Activated CD8-positive, alpha-beta memory T cell treated with anti-CD3 and anti-CD28 coated beads, Interleukin-2, amount 10 ng/mL, durations not matched to agents 7 days and 5 days (primary cell): ENCODE measurements around the gene NEURL3. TPM values are rescaled to one million over a fixed set of nuclear protein-coding genes. Genes with fewer than 3 reads are reported as not detected.

Experiments used
- ATAC-seq: fragments of 150-1000 bp; cut with Tn5 transposase; one replicate; pipeline ENCODE4 v1.10.0; 2021; ENCODE audit warnings: moderate library complexity
- CTCF ChIA-PET: fragments of 350-600 bp; sonication (Branson Sonifier 250); formaldehyde crosslinking; loops from one replicate; lab custom pipeline; 2021; ENCODE audit warnings: antibody characterized with exemption; lab: Charles Lee
- DNase-seq: peaks from one replicate; pipeline ENCODE4 v3.0.0-alpha.2; 2020
- H3K27ac Mint-ChIP-seq: one replicate; pipeline ENCODE4 v1.8.0; 2021; ENCODE audit warnings: mild to moderate bottlenecking, mixed read lengths
- H3K27me3 Mint-ChIP-seq: one replicate; pipeline ENCODE4 v1.8.0; 2021; ENCODE audit warnings: mixed read lengths
- H3K36me3 Mint-ChIP-seq: one replicate; pipeline ENCODE4 v1.8.0; 2021; ENCODE audit warnings: mild to moderate bottlenecking, mixed read lengths
- H3K4me1 Mint-ChIP-seq: one replicate; pipeline ENCODE4 v1.8.0; 2021; ENCODE audit warnings: mixed read lengths
- H3K4me3 Mint-ChIP-seq: one replicate; pipeline ENCODE4 v1.8.0; 2021; ENCODE audit warnings: mild to moderate bottlenecking, moderate library complexity, mixed read lengths
- H3K9me3 Mint-ChIP-seq: one replicate; pipeline ENCODE4 v1.8.0; 2022; ENCODE audit warnings: low read depth, mixed read lengths
- total RNA-seq, 2 experiments: library from RNA; stranded (reverse); gene quantifications; one replicate each; pipeline ENCODE4 v1.2.3, GENCODE V29; 2021

Gene NEURL3
- total RNA-seq, 2 experiments from 2014 or later, result 0.38 to 0.52 TPM

- DNase-seq (no peak), ATAC-seq (no peak)
- CTCF ChIA-PET, result interaction anchor here (1.4 to 5.5 kb wide), 3 partner anchors 8 to 33 kb away, joined by 3 to 31 read pairs (median 21); no protein-coding TSS in a partner anchor
- Mint-ChIP-seq H3K27ac (no peak overlapping the region), H3K4me3 (no peak overlapping the region), H3K9me3 (peaks cover 10% of the 10 kb centered on the region), H3K27me3 (no peaks in the 10 kb centered on the region), H3K4me1 (peaks cover 53% of the 10 kb centered on the region), H3K36me3 (peaks cover 13% of the 10 kb centered on the region)
Measured at GRCh38 chr2:96521219-96521618, 16.1 kb upstream of the NEURL3 start.

GRCh38 chr2:96520697-96521096 lies 15.5 kb upstream of the NEURL3 start:
- DNase-seq (no peak), ATAC-seq (no peak)
- H3K9me3 Mint-ChIP-seq, result peaks cover 15% of the 10 kb centered on the region
- CTCF ChIA-PET, result interaction anchor here (1.4 to 5.5 kb wide), 3 partner anchors 8 to 34 kb away, joined by 3 to 31 read pairs (median 21); no protein-coding TSS in a partner anchor
- no peaks in the 10 kb centered on the region for H3K27me3 Mint-ChIP-seq
- H3K27ac Mint-ChIP-seq, result no peak overlapping the region
- H3K4me3 Mint-ChIP-seq, result no peak overlapping the region
- H3K36me3 Mint-ChIP-seq, result peaks cover 17% of the 10 kb centered on the region
- peaks cover 47% of the 10 kb centered on the region for H3K4me1 Mint-ChIP-seq

DNA sequence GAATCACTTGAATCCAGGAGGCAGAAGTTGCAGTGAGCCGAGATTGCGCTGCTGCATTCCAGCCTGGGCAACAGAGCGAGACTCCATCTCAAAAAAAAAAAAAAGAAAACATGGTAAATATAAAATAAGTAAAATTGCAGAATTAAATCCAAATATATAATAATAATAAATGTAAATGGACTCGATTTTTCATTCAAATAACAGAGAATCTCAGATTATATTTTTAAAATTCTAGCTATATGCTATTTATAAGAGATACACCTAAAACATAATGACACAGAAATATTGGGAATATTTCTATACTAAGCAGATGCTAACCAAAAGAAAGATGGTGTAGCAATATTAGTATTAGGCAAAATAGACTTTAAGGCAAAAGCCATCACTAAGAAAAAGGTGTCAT lies 15.1 kb upstream of the NEURL3 start:
- Mint-ChIP-seq H3K4me3 (no peak overlapping the region), H3K27me3 (no peaks in the 10 kb centered on the region), H3K36me3 (peaks cover 17% of the 10 kb centered on the region), H3K4me1 (peaks cover 43% of the 10 kb centered on the region), H3K9me3 (peaks cover 15% of the 10 kb centered on the region), H3K27ac (no peak overlapping the region)
- DNase-seq (no peak), ATAC-seq (no peak)
- CTCF ChIA-PET, result interaction anchor here (1.4 to 5.5 kb wide), 3 partner anchors 7 to 34 kb away, joined by 3 to 31 read pairs (median 21); no protein-coding TSS in a partner anchor

DNA sequence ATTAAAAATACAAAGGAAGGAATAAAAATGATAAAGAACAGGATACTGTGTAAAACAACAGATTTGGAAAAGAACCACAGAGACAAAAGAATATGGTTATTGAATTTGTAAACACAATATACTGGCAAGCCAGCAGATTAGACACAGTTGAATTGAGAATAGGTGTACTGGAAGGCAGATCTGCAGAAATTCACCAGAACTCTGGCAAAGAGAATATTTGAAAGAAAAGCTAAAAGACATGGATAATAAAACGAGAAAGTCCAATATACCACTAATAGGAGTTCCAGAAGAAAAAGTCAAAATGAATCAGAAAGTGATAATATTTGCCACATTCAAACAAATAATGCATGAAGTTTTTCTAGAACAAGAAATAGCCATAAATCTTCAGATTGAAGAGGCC lies 11.9 kb upstream of the NEURL3 start:
- Mint-ChIP-seq H3K9me3 (peaks cover 15% of the 10 kb centered on the region), H3K27ac (no peak overlapping the region), H3K4me1 (peaks cover 13% of the 10 kb centered on the region), H3K27me3 (no peaks in the 10 kb centered on the region), H3K4me3 (no peak overlapping the region), H3K36me3 (peaks cover 19% of the 10 kb centered on the region)
- CTCF ChIA-PET, result interaction anchor here (0.9 to 9.7 kb wide), 5 partner anchors 8 to 109 kb away, joined by 3 to 85 read pairs (median 8); no protein-coding TSS in a partner anchor
- DNase-seq, result no peak
- no peak for ATAC-seq

GRCh38 chr2:96514521-96514920 lies 9.4 kb upstream of the NEURL3 start:
- ATAC-seq, result no peak
- Mint-ChIP-seq H3K36me3 (peaks cover 19% of the 10 kb centered on the region), H3K27me3 (no peaks in the 10 kb centered on the region)

DNA sequence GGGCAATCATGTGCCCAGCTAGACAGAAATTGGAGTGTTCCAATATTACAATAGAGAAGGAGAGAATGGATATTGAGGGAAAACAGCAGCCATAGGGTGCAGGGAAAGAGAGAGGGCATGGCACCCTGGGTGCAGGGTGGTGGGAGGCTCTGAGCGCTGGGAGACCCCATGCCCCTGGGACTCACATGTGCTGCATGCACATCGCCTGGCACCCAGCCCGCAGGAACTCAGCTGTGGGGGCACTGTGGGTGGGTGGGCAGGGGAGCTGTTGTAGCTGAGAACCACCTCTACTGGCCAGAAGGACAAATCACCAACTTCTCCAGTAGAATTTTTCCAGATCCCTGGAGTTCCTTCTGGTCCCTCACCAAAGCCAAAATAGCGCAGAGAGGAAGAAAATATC lies 7.2 kb upstream of the NEURL3 start:
- Mint-ChIP-seq H3K4me1 (peaks cover 12% of the 10 kb centered on the region), H3K9me3 (peaks cover 12% of the 10 kb centered on the region), H3K36me3 (peaks cover 14% of the 10 kb centered on the region), H3K27ac (no peak overlapping the region), H3K4me3 (no peak overlapping the region), H3K27me3 (no peaks in the 10 kb centered on the region)
- DNase-seq (no peak), ATAC-seq (no peak)
- CTCF ChIA-PET, result interaction anchor here (0.7 to 9.7 kb wide), 7 partner anchors 9 to 304 kb away, joined by 3 to 85 read pairs (median 4); partner anchors contain the start of gene CNNM3

More at GRCh38 chr2:96514521-96514920, 9.4 kb upstream of the NEURL3 start:
- H3K4me1 Mint-ChIP-seq, result no peaks in the 10 kb centered on the region
- CTCF ChIA-PET, result interaction anchor here (0.9 to 9.7 kb wide), 3 partner anchors 10 to 107 kb away, joined by 3 to 85 read pairs (median 3); no protein-coding TSS in a partner anchor
- H3K27ac Mint-ChIP-seq, result no peak overlapping the region
- H3K9me3 Mint-ChIP-seq, result peaks cover 15% of the 10 kb centered on the region
- no peak for DNase-seq
- no peak overlapping the region for H3K4me3 Mint-ChIP-seq

DNA sequence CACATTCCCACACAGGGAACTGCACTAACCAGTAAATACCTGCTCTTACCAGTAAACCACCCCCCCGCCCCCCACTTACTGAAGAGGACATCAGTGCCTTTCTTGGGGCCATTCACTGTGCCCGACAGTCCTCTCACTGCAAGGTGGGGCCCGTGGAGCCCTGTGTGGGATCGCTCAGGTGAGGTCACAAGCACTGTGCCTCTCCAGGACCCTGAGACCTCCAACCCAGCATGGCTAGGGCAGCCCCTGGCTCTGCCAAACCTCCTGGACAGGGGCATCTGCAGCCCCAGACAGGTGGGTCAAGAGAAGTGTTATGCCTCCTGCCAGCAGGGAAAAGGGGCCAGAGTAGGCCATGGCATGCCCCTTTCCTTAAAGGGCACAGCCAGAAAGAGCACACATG lies 6.7 kb upstream of the NEURL3 start:
- no peak overlapping the region for H3K27ac Mint-ChIP-seq
- ATAC-seq, result no peak
- peaks cover 8% of the 10 kb centered on the region for H3K9me3 Mint-ChIP-seq
- no peak for DNase-seq
- peaks cover 16% of the 10 kb centered on the region for H3K4me1 Mint-ChIP-seq
- peaks cover 10% of the 10 kb centered on the region for H3K36me3 Mint-ChIP-seq
- H3K4me3 Mint-ChIP-seq, result no peak overlapping the region
- CTCF ChIA-PET, result interaction anchor here (7.3 to 9.7 kb wide), 2 partner anchors 42 to 104 kb away, joined by 85 to 157 read pairs; no protein-coding TSS in a partner anchor
- no peaks in the 10 kb centered on the region for H3K27me3 Mint-ChIP-seq

DNA sequence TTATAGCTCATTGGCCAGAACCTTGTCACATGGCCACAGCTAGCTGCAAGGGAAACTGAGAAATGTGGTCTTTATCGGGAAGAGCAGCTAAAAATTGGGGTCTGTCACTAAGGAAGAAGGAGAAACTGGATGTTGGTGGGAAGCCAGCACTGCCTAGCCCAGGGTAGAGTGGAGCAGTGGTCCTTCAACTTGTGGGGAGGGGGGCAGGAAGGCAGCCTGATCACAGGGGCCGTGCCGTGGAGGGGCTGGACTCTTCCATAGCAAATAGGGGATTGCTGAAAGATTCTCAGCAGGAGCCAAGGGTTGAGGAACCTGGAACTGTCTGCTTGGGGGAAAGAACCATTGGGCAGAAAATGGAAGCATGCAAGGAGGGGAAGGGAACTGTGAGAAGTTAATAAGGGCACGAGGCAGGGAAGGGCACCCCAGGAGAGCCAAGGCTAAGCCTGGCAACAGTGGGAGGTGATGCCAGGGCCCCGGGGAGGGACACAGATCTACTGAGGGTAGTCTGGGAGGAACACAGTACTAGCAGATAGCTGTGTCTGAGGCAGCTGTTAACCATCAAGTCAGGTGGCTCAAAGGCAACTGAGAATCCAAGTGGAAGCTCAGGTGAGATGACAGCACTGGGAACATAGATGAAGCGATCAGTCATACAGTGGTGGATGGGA lies 5.9 kb upstream of the NEURL3 start:
- peaks cover 5% of the 10 kb centered on the region for H3K36me3 Mint-ChIP-seq
- ATAC-seq, result no peak
- peaks cover 17% of the 10 kb centered on the region for H3K4me1 Mint-ChIP-seq
- CTCF ChIA-PET, result interaction anchor here (0.6 to 9.7 kb wide), 11 partner anchors 11 to 277 kb away, joined by 3 to 157 read pairs (median 9); partner anchors contain the start of gene ARID5A
- H3K9me3 Mint-ChIP-seq, result peaks cover 3% of the 10 kb centered on the region
- H3K4me3 Mint-ChIP-seq, result no peak overlapping the region
- no peak for DNase-seq
- H3K27me3 Mint-ChIP-seq, result no peaks in the 10 kb centered on the region
- H3K27ac Mint-ChIP-seq, result no peak overlapping the region

DNA sequence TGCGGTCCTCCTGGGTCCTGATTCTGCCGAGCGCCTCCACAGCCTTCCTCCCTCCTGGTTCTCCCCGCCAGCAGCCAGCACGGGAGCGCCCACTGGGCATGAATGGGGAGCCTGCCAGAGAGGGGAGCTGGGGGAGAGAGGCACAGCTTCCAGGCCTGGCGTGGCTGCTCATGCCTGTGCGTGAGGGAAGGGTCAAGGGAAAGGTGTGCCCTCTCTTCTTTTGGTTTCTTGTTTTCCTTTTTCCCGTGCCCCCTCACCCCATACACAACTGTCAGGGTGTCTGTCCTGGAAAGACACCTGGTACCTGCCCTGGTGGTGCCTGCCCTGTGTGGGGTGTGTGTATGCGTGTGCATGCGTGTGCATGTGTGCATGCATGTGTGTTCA lies 4.7 kb upstream of the NEURL3 start:
- no peaks in the 10 kb centered on the region for H3K27me3 Mint-ChIP-seq
- H3K36me3 Mint-ChIP-seq, result no peaks in the 10 kb centered on the region
- CTCF ChIA-PET, result interaction anchor here (0.8 to 9.7 kb wide), 23 partner anchors 8 to 393 kb away, joined by 3 to 157 read pairs (median 7); partner anchors contain the start of gene ARID5A
- DNase-seq (no peak), ATAC-seq (no peak)
- H3K27ac Mint-ChIP-seq, result no peak overlapping the region
- H3K4me1 Mint-ChIP-seq, result peaks cover 27% of the 10 kb centered on the region
- H3K4me3 Mint-ChIP-seq, result no peak overlapping the region
- H3K9me3 Mint-ChIP-seq, result no peaks in the 10 kb centered on the region

GRCh38 chr2:96509114-96509846 lies 4.1 kb upstream of the NEURL3 start:
- CTCF ChIA-PET, result interaction anchor here (0.8 to 9.7 kb wide), 28 partner anchors 7 to 392 kb away, joined by 3 to 157 read pairs (median 6); partner anchors contain the start of gene ARID5A
- Mint-ChIP-seq H3K27ac (no peak overlapping the region), H3K27me3 (no peaks in the 10 kb centered on the region), H3K4me3 (no peak overlapping the region), H3K9me3 (no peaks in the 10 kb centered on the region), H3K36me3 (no peaks in the 10 kb centered on the region), H3K4me1 (peaks cover 27% of the 10 kb centered on the region)
- ATAC-seq, result peak; percentile 35
- peak; percentile 69 for DNase-seq

DNA sequence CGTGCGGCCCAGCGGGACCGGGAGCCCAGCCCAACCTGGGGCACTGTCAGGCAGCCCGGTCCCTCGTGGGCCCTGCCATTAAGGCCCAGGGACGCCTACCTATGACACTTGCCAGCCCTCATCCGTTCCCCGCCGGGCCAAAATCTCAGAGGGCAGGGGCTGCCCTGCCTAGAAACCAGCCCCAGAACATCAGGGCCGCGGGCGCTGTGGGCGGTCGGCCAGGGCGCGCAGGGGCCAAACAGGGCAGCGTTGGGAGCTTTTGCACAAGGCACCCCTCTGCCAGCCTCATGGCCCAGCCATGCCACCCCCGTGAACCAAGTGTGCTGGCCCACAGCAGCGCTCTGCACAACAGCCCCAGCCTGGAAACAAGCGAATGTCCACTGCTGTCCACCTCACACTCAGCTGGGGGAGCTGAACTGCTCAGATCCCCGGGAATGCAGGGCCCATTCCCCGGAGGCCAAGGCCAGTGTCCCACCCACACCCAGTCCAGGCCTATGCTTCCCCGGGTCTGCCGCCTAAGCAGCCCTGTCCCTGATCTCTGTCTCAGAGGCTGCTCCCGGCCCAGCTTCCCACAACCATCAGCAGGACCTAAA lies 3.5 kb upstream of the NEURL3 start:
- H3K36me3 Mint-ChIP-seq, result no peaks in the 10 kb centered on the region
- no peak overlapping the region for H3K4me3 Mint-ChIP-seq
- H3K4me1 Mint-ChIP-seq, result peaks cover 27% of the 10 kb centered on the region
- H3K27ac Mint-ChIP-seq, result no peak overlapping the region
- no peak for ATAC-seq
- no peak for DNase-seq
- no peaks in the 10 kb centered on the region for H3K27me3 Mint-ChIP-seq
- CTCF ChIA-PET, result interaction anchor here (0.8 to 9.7 kb wide), 23 partner anchors 8 to 391 kb away, joined by 3 to 157 read pairs (median 7); partner anchors contain the start of genes ARID5A and SNRNP200
- H3K9me3 Mint-ChIP-seq, result no peaks in the 10 kb centered on the region

- H3K4me1 Mint-ChIP-seq, result peaks cover 27% of the 10 kb centered on the region
- H3K27ac Mint-ChIP-seq, result peak overlapping the region; percentile 54
Measured at GRCh38 chr2:96507957-96508520, 2.9 kb upstream of the NEURL3 start.

More at GRCh38 chr2:96507957-96508520, 2.9 kb upstream of the NEURL3 start:
- no peaks in the 10 kb centered on the region for H3K9me3 Mint-ChIP-seq
- CTCF ChIA-PET, result interaction anchor here (0.7 to 9.7 kb wide), 15 partner anchors 8 to 202 kb away, joined by 3 to 157 read pairs (median 9); partner anchors contain the start of genes ARID5A and SNRNP200
- peak overlapping the region; percentile 70 for H3K4me3 Mint-ChIP-seq
- DNase-seq (peak; percentile 92), ATAC-seq (peak; percentile 95)
- no peaks in the 10 kb centered on the region for H3K27me3 Mint-ChIP-seq
- no peaks in the 10 kb centered on the region for H3K36me3 Mint-ChIP-seq
